D721Med (cell line): ENCODE data around the gene COL13A1.

ENCODE experiments used
- DNase-seq: peaks from one replicate; pipeline ENCODE4 v3.0.0; 2011; ENCODE audit warnings: low spot score; ENCODE audit not compliant: insufficient read length
- FAIRE-seq: peaks from 2 replicates; lab custom pipeline; 2011; peaks lifted over from hg19 to GRCh38; lab: Jason Lieb, UNC
- TF ChIP-seq, protein P1 (sequence below): IDR thresholded peaks from 2 replicates; pipeline ENCODE4 v1.5.1; 2012; ENCODE audit warnings: mild to moderate bottlenecking, control low read depth; ENCODE audit not compliant: insufficient read depth; ENCODE audit errors: missing control alignments

COL13A1 gene

DNA sequence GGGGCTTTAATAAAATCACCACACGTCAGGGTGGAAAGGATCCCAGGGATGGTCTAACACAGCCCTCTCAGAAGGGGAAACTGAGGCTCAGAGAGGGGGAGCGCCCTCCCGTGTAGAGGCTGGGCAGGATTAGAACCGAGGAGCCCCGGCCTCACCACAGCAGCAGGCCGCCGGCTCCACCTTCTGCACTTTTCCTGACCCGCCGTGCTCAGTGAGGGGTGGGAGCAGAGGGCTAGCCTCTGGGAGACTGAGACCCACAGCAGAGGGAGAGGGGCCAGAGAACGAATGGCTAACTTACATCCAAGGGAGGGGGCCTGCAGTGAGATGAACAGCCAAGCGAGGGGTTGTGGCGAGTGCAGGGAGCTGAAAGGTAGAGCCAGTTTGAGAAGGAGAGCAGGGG is 79.5 kb downstream of the COL13A1 start:
- DNase-seq: no peak
- TF ChIP-seq, protein P1, sequence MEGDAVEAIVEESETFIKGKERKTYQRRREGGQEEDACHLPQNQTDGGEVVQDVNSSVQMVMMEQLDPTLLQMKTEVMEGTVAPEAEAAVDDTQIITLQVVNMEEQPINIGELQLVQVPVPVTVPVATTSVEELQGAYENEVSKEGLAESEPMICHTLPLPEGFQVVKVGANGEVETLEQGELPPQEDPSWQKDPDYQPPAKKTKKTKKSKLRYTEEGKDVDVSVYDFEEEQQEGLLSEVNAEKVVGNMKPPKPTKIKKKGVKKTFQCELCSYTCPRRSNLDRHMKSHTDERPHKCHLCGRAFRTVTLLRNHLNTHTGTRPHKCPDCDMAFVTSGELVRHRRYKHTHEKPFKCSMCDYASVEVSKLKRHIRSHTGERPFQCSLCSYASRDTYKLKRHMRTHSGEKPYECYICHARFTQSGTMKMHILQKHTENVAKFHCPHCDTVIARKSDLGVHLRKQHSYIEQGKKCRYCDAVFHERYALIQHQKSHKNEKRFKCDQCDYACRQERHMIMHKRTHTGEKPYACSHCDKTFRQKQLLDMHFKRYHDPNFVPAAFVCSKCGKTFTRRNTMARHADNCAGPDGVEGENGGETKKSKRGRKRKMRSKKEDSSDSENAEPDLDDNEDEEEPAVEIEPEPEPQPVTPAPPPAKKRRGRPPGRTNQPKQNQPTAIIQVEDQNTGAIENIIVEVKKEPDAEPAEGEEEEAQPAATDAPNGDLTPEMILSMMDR: no peak
- no peak for FAIRE-seq

DNA sequence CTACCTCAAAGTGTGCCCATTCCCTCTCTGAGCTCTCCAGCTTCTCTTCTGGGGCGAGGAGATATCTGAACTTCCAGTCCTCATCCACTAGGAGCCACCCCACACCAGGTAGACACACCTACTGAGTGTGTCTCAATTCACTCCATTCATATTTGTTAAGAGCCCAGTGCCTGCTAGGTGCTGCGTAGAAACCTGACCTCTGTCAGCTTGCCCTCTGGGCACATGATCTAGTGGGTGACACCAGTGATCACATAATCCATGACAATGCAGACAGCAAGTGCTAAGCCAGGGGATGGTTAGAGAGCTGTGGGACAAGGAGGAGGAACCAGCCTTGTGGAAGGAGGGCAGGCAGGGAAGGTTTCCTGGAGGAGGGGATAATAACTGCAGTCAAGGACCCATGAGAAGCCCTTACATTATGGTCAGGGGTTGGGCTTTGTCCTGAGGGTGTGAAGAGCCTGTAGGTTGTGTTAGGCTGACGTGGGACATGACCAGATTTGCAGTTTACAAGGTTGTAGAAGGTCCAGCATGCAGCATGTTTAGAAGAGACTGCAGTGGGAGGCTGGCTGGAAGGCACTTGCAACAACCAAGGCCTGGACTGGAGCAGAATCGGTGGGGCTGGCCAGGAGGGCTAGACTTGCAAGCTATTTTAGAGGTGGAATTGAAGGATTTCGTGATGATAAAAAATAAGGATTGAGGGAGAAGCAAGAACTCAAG is 81.8 kb downstream of the COL13A1 start:
- DNase-seq (no peak), FAIRE-seq (no peak)

DNA sequence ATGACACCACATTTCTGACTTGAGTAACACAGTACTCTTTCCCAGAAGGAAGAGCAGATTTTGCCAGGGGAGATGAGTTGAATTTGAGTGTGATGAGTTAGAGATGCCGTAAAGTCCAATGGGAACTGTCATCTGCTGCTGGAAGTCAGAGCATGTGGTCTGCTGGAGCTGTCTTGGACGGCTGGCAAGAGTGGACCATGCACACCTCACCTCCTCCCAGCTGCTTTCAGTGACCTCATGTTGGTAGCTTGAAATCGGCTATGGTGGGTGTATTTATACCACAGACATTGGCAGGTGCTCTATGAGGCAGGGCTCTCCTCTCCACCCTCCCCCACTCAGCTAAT is 82.3 kb downstream of the COL13A1 start:
- TF ChIP-seq, protein P1: no peak
- DNase-seq: no peak
- no peak for FAIRE-seq

More for the DNA sequence above, 81.8 kb downstream of the COL13A1 start:
- TF ChIP-seq, protein P1: no peak

DNA sequence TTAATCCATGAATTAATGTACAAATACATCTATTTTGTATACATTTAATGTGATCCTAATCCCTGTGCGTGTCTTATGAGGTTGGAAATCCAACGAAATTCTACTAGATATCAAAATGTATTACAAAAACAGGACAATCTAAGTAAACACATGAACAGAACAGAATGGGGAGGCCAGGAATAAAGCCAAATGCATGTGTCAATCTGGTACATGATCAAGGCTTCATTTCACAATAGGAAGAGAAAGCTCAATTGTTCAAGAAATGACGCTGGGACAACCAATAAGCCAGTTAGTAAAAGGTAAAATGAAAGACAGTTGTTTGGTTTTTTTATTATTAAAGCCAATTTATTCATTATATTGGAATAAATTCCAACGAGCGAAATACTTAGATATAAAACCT is 83.0 kb downstream of the COL13A1 start:
- no peak for FAIRE-seq
- no peak for DNase-seq
- TF ChIP-seq, protein P1: no peak

DNA sequence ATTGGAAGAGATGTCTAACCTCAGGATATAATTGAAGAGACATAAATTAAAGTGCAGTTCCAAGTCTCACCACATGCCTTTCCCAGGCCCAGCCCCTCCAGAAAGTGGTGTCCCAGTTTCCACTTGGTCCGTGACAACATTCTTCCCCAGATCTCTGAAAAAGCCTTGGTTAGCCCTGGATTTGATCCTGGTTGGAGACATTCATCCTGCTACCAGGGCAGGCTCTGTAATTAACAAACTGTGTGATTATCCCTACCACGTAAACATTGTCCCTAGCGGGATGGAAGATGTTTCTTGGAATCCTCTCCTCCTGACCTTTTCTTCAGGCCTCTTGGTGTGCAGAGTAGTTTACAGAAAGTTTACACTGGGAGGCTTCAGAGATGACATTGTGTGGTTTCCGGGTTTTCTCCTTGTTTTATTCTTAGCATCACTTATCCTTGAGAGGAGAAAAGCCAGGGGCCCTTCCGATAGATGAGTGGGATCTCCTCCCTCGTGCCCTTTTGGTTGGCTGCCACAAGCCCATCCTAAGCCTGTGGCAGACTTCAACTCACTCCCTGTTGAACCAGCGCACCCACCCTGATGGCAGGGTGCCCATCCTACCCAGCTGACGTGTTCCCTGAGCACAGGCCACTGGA is 83.8 kb downstream of the COL13A1 start:
- TF ChIP-seq, protein P1: no peak
- DNase-seq (no peak), FAIRE-seq (no peak)

DNA sequence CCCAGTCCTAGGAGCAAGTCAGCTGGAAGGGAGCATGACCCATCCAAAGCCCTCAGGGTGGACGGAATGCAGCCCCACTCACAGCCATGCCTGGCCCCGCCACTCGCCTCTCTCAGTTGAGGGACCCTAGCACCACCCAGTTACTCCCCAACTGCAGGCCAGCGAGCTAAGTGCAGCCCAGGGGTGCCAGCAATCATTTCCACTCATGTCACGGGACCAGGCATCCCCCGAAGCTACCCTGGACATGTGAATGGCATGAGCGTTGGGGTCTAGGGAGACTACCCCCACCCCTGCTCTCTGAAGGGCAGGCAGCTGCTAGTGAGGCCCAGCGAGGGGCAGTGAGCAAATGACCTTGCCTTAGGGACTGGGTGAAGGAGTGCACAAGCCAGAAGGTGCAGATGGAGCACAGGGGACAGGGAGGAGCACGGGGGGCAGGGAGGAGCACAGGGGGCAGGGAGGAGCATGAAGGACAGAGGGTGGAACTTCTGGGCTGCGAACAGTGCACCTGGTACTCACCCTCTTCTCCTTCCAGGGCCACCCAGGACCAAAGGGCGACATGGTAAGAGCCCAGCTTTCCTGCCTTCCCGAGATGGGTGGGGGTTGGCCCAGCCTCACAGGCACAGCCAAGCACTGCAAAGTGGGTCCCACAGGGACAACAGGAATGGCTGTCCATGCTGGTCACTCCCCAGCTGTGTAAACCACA is 87.3 kb downstream of the COL13A1 start:
- TF ChIP-seq, protein P1: no peak
- no peak for DNase-seq
- no peak for FAIRE-seq
